HS-27A (cell line): ENCODE results near the gene KIF26A.

Experiments
- DNase-seq: peaks from one replicate; pipeline ENCODE4 v3.0.0-alpha.2; 2012; ENCODE audit warnings: low read depth, missing footprints

Gene KIF26A

DNA sequence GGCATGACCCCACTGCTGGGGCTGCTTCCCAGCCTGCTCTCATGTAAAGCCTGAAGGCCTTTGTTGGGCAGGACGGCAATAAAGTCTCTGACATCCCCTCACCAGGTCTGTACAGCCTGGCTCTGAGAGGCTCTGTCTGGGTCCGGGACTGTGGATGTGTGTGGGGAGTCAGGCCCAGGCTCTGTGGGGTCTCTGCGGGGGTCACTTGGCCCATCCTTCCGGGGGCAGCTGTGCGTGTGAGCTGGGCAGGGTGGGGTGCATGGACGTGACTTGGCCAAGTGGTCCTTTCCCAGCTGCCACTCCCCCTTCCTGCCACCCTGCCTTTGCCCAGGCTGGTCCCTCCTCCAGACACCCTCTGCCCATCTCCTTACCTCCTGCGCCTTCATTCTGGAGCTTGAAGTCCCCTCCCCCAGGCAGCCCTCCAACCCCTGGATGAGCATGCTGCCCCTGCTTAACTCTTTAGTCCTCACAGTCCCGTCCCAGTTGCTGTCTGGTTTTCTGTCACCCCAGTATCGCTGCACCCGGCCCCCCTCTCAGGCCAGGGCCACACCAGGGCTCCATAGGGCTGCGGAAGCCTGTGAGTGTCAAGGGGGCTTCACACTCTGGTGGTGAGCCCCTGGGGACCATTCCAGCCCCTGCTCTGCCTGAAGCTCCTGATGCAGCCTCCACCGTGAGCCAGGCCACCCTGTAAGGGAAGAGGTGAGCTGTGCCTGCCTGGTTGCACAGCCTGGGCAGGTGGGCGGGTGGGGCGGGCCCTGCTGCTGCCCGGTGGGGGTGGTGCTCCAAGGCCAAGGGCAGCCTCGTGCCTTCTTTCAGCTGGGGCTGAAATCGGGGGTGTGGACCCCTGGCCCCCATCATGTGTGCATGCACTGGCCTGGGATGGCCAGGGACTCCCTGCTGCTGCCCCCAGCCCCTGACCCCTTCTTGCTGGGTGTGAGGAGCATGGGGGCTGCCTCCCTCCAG, 25.5 kb upstream of the KIF26A start:
- no peak for DNase-seq

DNA sequence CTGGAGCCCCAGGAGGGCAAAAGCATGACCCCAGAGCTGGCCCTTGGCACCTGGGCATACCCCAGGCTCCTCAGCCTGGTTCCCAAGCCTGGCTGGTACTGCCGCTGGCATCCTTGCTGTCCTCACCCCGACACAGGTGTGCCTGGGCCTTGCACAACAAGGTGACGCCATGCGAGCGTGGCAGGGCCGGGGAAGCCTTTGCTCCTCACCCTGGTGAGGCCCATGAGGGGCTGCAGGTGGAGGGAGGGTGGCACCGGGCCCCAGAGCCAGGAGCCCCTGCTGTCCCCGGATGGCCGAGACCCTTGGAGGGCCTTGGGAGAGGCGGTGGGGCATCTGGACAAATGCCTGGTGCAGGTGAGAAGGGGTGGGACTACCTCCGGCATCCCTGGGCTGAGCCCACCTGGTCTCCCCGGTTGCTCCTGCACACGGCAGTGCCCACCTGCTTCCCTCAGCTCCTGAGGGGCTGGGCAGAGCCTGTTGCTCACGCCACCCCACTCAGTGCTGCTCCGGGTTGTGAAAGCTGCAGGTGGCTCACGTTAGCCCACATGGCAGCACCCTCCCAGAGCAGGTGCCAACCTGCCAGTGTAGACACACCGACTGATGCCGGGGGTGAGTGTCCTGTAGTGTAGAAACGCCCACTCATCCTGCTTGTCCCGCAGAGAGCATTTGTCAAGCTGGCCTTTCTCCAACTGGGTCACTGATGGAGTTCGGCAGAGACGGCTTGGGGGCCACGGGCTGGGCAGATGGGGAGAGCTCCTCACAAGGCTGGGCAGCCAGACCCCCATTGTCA, 24.6 kb upstream of the KIF26A start:
- no peak for DNase-seq

DNA sequence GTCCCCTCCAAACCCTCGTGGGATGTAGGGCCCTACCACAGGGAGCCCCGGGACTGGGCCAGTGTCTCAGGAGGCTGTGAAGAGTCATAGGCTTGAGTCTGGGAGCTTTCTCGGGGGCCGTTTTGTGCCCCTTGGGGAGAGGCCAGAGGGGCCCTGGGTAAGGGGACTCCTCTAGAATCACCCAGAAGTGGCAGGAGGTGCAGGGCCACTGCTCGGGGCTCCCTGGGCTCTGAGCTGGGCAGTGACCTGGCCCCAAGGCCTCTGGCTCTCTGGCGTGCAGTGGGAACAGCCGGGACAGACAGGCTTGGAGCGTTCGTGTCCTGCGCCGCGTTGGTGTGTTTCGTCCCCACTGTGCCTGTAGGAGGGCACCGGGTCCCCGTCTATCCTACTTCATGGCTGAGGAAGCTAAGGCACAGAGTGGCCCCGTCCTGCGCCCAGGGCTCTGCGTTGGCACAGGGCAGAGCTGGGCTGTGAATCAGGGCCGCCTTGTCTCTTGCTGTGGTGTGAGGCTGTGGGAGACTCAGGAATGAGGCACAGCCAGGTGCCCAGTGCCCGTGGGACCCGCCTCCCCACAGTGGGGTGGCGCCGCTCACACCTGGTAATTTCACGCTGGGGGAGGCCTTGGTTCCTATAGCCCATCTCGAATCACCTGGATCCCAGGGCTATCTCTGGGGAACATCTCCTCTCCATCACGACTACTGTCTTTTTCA, 23.8 kb upstream of the KIF26A start:
- DNase-seq: no peak

- DNase-seq: no peak
Measured at GRCh38 chr14:104115131-104115600, 23.2 kb upstream of the KIF26A start.

GRCh38 chr14:104115691-104116287, 22.6 kb upstream of the KIF26A start:
- no peak for DNase-seq

GRCh38 chr14:104116288-104116755, 22.1 kb upstream of the KIF26A start:
- DNase-seq: no peak

DNA sequence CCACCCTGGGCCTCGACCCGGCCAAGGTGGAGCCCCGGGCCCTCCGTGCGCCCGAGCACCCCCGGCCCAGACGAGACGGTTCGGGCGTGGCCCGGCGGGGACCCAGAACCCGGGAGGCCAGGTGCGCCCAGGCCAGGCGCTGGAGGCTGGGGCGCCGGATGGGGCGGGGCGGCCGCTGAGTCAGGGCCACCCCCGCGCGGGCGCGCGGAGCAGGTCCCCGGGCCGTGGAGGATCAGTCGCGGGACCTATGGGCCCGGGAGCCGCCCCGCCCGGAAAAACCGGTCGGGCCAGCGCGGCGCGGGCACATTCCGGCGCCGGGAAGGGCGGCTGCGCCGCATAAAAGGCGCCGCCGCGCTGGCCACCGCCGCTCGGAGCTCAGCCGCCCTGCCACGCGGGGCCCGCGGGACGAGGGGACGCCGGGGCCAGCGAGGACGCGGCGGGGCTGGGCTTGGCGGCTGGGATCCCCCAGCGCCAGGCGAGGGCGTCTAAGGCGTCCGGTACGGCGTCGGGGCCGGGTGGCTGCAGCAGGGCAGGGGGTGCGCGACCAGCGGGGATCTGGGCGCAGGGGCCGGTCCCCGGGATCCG, 21.5 kb upstream of the KIF26A start:
- DNase-seq: no peak

- no peak for DNase-seq
Measured at GRCh38 chr14:104117341-104118005, 20.9 kb upstream of the KIF26A start.

- DNase-seq: no peak
Measured at GRCh38 chr14:104118006-104118844, 20.2 kb upstream of the KIF26A start.

- DNase-seq: no peak
Measured at GRCh38 chr14:104119119-104119487, 19.3 kb upstream of the KIF26A start.

DNA sequence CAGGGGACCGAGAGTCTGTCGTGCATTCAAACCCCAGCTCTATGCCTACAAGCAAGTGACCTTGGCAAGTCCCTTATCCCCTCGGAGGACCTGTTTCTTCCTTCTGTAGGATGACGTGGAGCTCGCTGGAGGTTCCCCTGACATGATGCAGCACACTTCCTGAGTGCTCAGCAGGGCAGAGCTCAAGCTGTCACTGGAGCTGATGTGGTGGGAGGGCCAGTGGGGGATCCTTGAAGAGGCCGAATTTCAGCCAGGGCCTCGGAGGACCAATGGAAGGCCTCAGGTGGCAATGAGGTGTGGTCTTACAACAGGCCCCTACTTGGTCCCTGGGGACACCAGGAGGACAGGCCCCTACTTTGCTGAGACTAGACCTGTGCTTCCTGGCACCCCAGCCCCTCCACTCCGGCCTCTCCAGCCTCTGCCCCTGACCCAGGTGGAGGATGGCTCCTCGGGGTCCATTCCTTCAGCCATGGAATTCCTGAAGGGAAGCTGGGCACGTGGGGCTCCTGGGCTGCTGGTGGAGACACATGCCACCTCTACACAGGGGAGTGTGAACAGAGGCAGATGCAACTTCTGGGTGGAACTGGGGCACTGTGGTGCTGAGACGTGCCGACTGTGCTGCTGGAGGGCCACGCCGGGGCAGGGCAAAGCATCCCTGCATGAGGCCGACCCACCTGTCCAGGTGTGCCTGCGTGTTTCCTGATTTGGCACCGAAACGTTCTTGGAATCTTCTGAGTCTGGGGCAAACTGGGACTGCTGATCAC, 18.7 kb upstream of the KIF26A start:
- DNase-seq: no peak

DNA sequence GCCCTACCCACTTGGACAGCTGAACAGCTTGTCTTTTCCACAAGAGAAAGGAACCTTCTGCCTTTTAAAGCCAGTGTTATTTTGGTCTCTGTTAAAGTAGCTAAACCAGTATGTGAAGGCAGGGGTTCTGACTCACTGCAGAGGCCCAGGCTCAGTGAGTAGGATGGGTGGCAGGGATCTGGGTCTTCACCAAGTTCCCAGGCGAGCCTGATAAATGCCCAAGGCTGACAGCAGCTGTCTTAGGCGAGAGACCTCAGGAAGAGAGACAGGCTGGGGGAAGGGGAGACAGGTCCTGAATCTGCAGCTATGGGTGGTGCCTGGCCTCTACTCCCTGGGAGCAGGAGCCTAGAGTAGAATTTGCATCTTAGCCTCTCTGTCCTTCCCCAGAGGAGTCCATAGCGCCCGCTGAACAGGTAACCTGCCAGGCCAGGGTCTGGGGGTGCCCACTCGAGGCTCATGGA, 18.1 kb upstream of the KIF26A start:
- no peak for DNase-seq

GRCh38 chr14:104121142-104121541, 17.2 kb upstream of the KIF26A start:
- DNase-seq: no peak

GRCh38 chr14:104123879-104124278, 14.5 kb upstream of the KIF26A start:
- DNase-seq: no peak

GRCh38 chr14:104125011-104125410, 13.4 kb upstream of the KIF26A start:
- no peak for DNase-seq

DNA sequence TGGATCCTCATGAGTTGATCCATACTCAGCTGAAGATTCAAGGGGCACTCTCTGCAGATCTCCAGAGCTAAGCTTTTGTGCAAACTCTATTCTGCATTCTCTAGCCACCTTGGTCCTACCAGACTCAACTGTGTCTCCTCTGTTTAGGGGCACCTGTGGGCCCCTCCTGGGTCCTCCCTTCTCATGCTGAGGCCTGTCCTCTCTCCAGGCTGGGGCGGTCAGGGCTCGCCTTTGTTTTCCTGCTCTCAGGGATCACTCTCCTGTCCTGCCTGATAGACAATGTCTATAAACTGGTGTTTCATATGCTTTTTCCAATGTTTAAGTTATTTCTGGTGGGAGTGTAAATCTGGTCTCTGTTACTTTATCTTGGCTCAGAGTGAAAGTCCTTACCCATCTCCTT, 11.6 kb upstream of the KIF26A start:
- DNase-seq: no peak

DNA sequence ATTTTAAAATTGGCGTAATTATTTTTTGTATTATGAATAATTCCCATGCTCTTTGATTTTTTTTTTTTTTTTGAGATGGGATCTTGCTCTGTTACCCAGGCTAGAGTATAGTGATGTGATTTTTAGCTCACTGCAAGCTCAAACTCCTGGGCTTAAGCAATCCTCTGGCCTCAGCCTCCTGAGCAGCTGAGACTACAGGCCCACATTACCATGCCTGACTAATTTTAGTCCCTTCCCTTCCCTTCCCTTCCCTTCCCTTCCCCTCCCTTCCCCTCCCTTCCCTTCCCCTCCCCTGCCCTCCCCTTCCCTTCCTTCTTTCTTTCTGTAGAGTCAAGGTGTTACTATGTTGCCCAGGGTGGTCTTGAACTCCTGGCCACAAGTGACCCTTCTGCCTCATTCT, 9.4 kb upstream of the KIF26A start:
- no peak for DNase-seq

DNA sequence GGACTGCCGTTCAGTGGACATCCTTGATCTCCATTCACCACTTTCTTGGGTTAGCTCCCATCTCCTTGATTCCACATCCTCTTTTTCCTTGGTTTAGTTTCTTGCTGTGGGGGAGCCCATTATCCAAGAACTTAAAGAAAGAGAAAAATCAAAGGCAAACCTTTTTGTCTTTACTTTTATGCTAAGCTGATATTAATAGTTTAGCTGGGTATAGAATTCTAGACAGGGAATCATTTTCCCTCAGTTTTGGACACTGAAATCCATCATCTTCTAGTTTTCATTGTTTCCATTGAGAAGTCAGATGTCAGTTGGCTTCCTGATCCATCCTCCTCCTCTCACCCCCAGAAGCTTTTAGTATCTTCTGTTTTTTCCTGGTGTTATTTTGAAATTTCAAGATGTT, 8.8 kb upstream of the KIF26A start:
- DNase-seq: no peak
